NB4 (cell line): ENCODE measurements around the gene SHISA5.

Source experiments
- POLR2A ChIP-seq: IDR thresholded peaks from 2 replicates; pipeline ENCODE4 v1.6.1; 2011; ENCODE audit warnings: mild to moderate bottlenecking; ENCODE audit not compliant: insufficient read length; ENCODE audit errors: extremely low read depth
- TF ChIP-seq, protein P1 (sequence below): IDR thresholded peaks from one replicate; pipeline ENCODE4 v1.5.1; 2012; ENCODE audit warnings: low read depth, low read length

DNA sequence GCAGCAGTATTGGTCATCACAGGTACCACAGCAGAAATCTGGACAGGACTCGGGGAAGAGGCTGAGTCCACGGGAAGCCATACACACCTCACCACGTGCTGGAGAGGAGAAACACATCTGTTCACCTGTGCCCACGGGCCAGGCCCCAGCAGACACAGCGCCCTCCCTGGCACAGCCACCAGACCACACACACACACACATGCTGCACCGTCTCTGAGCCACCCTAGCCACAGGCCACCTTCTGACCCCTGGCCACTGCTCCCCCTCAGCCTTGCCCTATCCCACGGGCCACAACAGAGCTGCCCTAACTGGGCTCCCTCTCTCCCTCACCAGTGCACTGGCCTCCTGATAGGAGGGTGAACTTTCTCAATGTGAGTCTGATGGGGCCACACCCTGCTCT, 2.8 kb downstream of the SHISA5 start:
- TF ChIP-seq POLR2A: no peak
- TF ChIP-seq, protein P1, sequence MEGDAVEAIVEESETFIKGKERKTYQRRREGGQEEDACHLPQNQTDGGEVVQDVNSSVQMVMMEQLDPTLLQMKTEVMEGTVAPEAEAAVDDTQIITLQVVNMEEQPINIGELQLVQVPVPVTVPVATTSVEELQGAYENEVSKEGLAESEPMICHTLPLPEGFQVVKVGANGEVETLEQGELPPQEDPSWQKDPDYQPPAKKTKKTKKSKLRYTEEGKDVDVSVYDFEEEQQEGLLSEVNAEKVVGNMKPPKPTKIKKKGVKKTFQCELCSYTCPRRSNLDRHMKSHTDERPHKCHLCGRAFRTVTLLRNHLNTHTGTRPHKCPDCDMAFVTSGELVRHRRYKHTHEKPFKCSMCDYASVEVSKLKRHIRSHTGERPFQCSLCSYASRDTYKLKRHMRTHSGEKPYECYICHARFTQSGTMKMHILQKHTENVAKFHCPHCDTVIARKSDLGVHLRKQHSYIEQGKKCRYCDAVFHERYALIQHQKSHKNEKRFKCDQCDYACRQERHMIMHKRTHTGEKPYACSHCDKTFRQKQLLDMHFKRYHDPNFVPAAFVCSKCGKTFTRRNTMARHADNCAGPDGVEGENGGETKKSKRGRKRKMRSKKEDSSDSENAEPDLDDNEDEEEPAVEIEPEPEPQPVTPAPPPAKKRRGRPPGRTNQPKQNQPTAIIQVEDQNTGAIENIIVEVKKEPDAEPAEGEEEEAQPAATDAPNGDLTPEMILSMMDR: no peak
